Activated T-cell treated with anti-CD3 and anti-CD28 coated beads, Interleukin-2, amount 50 U/mL, for 4 hours (primary cell): ENCODE measurements around the gene HK1. TPM values are rescaled to one million over a fixed set of nuclear protein-coding genes. Genes with fewer than 3 reads are reported as not detected.

Experiments used
- ATAC-seq, 2 donors: fragments of 200-7000 bp; cut with Tn5 transposase; one replicate each; pipeline ENCODE4 v1.10.0; 2021
- DNase-seq: peaks from one replicate; pipeline ENCODE4 v3.0.0-alpha.2; 2020
- H3K27me3 Mint-ChIP-seq: one replicate; pipeline ENCODE4 v1.8.0; 2021; ENCODE audit warnings: low read depth, mixed read lengths
- H3K36me3 Mint-ChIP-seq: one replicate; pipeline ENCODE4 v1.8.0; 2022; ENCODE audit warnings: mixed read lengths; ENCODE audit not compliant: insufficient read depth
- H3K4me1 Mint-ChIP-seq: one replicate; pipeline ENCODE4 v1.8.0; 2021; ENCODE audit warnings: low read depth, mixed read lengths
- H3K4me3 Mint-ChIP-seq: one replicate; pipeline ENCODE4 v1.8.0; 2021; ENCODE audit warnings: mild to moderate bottlenecking, moderate library complexity, mixed read lengths
- H3K9me3 Mint-ChIP-seq: one replicate; pipeline ENCODE4 v1.8.0; 2021; ENCODE audit warnings: mixed read lengths
- total RNA-seq, 3 donors: library from RNA; stranded (reverse); gene quantifications; one replicate each; pipeline ENCODE4 v1.2.1, GENCODE V29; 2021

HK1 gene
- 100 to 1,000 TPM; 147 to 169 (median 165) TPM for total RNA-seq

GRCh38 chr10:69278446-69278963, at the start of gene HK1:
Gene HK1 (plus strand): TSS chr10:69278496.
- no peak within 1 kb of the TSS for H3K4me3 Mint-ChIP-seq
- H3K27me3 Mint-ChIP-seq = peaks cover 5% of the 10 kb centered on the region
- H3K9me3 Mint-ChIP-seq = no peaks in the 10 kb centered on the region
- H3K36me3 Mint-ChIP-seq = no peaks in the 10 kb centered on the region
- DNase-seq = no peak
- H3K4me1 Mint-ChIP-seq = no peaks in the 10 kb centered on the region
- no peak for ATAC-seq

- Mint-ChIP-seq H3K4me3 (peak overlapping the region; percentile 76), H3K27me3 (no peaks in the 10 kb centered on the region), H3K9me3 (no peaks in the 10 kb centered on the region), H3K4me1 (peaks cover 64% of the 10 kb centered on the region), H3K36me3 (no peaks in the 10 kb centered on the region)
- ATAC-seq (no peak), DNase-seq (no peak)
Observed at GRCh38 chr10:69229616-69229916, 48.7 kb upstream of the HK1 start.

- H3K4me3 Mint-ChIP-seq = no peak overlapping the region
Observed at GRCh38 chr10:69230128-69230527, 48.2 kb upstream of the HK1 start.

GRCh38 chr10:69232252-69232651, 46.0 kb upstream of the HK1 start:
- DNase-seq (no peak), ATAC-seq (no peak)
- Mint-ChIP-seq H3K36me3 (no peaks in the 10 kb centered on the region), H3K4me1 (peaks cover 53% of the 10 kb centered on the region), H3K27me3 (no peaks in the 10 kb centered on the region), H3K9me3 (no peaks in the 10 kb centered on the region), H3K4me3 (no peak overlapping the region)

More at GRCh38 chr10:69230128-69230527, 48.2 kb upstream of the HK1 start:
- ATAC-seq = no peak
- no peaks in the 10 kb centered on the region for H3K27me3 Mint-ChIP-seq
- no peak for DNase-seq
- H3K36me3 Mint-ChIP-seq = no peaks in the 10 kb centered on the region
- H3K9me3 Mint-ChIP-seq = no peaks in the 10 kb centered on the region
- H3K4me1 Mint-ChIP-seq = peaks cover 61% of the 10 kb centered on the region

- DNase-seq = peak; percentile 12
- H3K4me1 Mint-ChIP-seq = peaks cover 50% of the 10 kb centered on the region
Observed at GRCh38 chr10:69232736-69233480, 45.4 kb upstream of the HK1 start.

GRCh38 chr10:69234447-69234846, 43.8 kb upstream of the HK1 start:
- no peak overlapping the region for H3K4me3 Mint-ChIP-seq
- no peaks in the 10 kb centered on the region for H3K36me3 Mint-ChIP-seq
- H3K4me1 Mint-ChIP-seq = peaks cover 35% of the 10 kb centered on the region
- H3K27me3 Mint-ChIP-seq = no peaks in the 10 kb centered on the region
- no peaks in the 10 kb centered on the region for H3K9me3 Mint-ChIP-seq
- ATAC-seq = no peak
- no peak for DNase-seq

More at GRCh38 chr10:69232736-69233480, 45.4 kb upstream of the HK1 start:
- no peaks in the 10 kb centered on the region for H3K36me3 Mint-ChIP-seq
- peak overlapping the region; percentile 55 for H3K4me3 Mint-ChIP-seq
- H3K9me3 Mint-ChIP-seq = no peaks in the 10 kb centered on the region
- no peaks in the 10 kb centered on the region for H3K27me3 Mint-ChIP-seq
- ATAC-seq = no peak

- Mint-ChIP-seq H3K27me3 (peaks cover 1% of the 10 kb centered on the region), H3K4me3 (no peak overlapping the region), H3K36me3 (peaks cover 2% of the 10 kb centered on the region), H3K4me1 (peaks cover 18% of the 10 kb centered on the region), H3K9me3 (no peaks in the 10 kb centered on the region)
- DNase-seq (peak; percentile 90), ATAC-seq (peak; percentile 98 to 99)
Observed at GRCh38 chr10:69237528-69238159, 40.7 kb upstream of the HK1 start.

GRCh38 chr10:69239136-69239535, 39.2 kb upstream of the HK1 start:
- no peak for ATAC-seq
- Mint-ChIP-seq H3K9me3 (no peaks in the 10 kb centered on the region), H3K27me3 (peaks cover 1% of the 10 kb centered on the region), H3K36me3 (peaks cover 2% of the 10 kb centered on the region), H3K4me3 (no peak overlapping the region), H3K4me1 (peaks cover 6% of the 10 kb centered on the region)
- no peak for DNase-seq

GRCh38 chr10:69239816-69240434, 38.4 kb upstream of the HK1 start:
- Mint-ChIP-seq H3K36me3 (peaks cover 2% of the 10 kb centered on the region), H3K4me1 (peaks cover 3% of the 10 kb centered on the region), H3K4me3 (no peak overlapping the region), H3K27me3 (peaks cover 1% of the 10 kb centered on the region), H3K9me3 (no peaks in the 10 kb centered on the region)
- ATAC-seq (no peak), DNase-seq (no peak)

- no peak overlapping the region for H3K4me3 Mint-ChIP-seq
- ATAC-seq (no peak), DNase-seq (no peak)
- peaks cover 2% of the 10 kb centered on the region for H3K36me3 Mint-ChIP-seq
- peaks cover 1% of the 10 kb centered on the region for H3K27me3 Mint-ChIP-seq
- H3K9me3 Mint-ChIP-seq = no peaks in the 10 kb centered on the region
- H3K4me1 Mint-ChIP-seq = peaks cover 3% of the 10 kb centered on the region
Observed at GRCh38 chr10:69240455-69240854, 37.8 kb upstream of the HK1 start.

- ATAC-seq (no peak), DNase-seq (no peak)
- Mint-ChIP-seq H3K36me3 (peaks cover 2% of the 10 kb centered on the region), H3K4me1 (peaks cover 3% of the 10 kb centered on the region), H3K4me3 (no peak overlapping the region), H3K9me3 (no peaks in the 10 kb centered on the region), H3K27me3 (peaks cover 1% of the 10 kb centered on the region)
Observed at GRCh38 chr10:69241575-69241974, 36.7 kb upstream of the HK1 start.

GRCh38 chr10:69242040-69242851, 36.0 kb upstream of the HK1 start:
- H3K4me3 Mint-ChIP-seq = no peak overlapping the region

GRCh38 chr10:69242852-69243212, 35.5 kb upstream of the HK1 start:
- ATAC-seq (no peak), DNase-seq (no peak)
- Mint-ChIP-seq H3K4me1 (no peaks in the 10 kb centered on the region), H3K4me3 (no peak overlapping the region), H3K27me3 (peaks cover 1% of the 10 kb centered on the region), H3K36me3 (peaks cover 2% of the 10 kb centered on the region), H3K9me3 (no peaks in the 10 kb centered on the region)

More at GRCh38 chr10:69242040-69242851, 36.0 kb upstream of the HK1 start:
- DNase-seq (no peak), ATAC-seq (no peak)
- Mint-ChIP-seq H3K27me3 (peaks cover 1% of the 10 kb centered on the region), H3K36me3 (peaks cover 2% of the 10 kb centered on the region), H3K9me3 (no peaks in the 10 kb centered on the region), H3K4me1 (peaks cover 3% of the 10 kb centered on the region)

- DNase-seq (no peak), ATAC-seq (no peak)
- Mint-ChIP-seq H3K4me3 (no peak overlapping the region), H3K4me1 (no peaks in the 10 kb centered on the region), H3K36me3 (peaks cover 2% of the 10 kb centered on the region), H3K27me3 (peaks cover 1% of the 10 kb centered on the region), H3K9me3 (no peaks in the 10 kb centered on the region)
Observed at GRCh38 chr10:69243817-69244216, 34.5 kb upstream of the HK1 start.
